Fibroblast of skin of left quadriceps (primary cell): ENCODE data around the gene SEMA4D.
A peak's percentile ranks its signal among the peaks of the same experiment; 100 is the strongest.

Experiments used
- DNase-seq, 2 experiments: peaks; one replicate each; pipeline ENCODE4 v3.0.0-alpha.2; 2013; ENCODE audit warnings: low read depth in 2 of 2

The SEMA4D gene

DNA sequence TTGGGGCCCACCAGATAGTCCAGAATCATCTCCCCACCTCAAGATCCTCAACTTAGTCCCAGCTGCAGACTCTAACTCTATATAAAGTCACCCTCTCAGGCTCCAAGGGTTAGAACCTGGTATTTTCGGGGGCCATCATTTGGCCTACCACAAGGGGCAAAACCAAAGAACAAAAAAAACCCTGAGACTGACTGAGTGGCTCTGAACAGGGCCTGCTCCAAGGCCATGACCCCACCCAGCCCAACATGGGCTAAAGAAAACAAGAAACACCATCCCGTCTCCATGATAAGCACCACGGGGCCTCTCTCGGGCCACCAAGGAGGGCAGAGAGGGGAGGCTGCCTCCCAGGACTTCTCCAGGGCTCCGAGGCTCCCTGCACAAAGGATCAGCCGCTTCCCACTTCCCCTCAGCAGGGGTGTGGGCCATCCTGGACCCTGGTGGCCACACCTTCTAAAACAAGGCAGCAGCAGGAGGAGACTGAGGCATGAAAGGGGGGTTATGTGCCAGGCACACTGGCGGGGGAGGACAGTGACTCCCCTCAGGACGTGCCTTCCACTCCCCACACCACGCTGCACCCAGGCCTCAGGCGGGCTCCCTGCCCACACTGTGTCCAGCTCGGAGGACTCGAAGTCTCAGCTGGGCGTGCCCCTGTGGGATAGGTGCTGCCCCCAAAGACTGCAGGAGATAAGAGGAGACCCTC is 51.5 kb downstream of the SEMA4D start:
- no peak for DNase-seq

DNA sequence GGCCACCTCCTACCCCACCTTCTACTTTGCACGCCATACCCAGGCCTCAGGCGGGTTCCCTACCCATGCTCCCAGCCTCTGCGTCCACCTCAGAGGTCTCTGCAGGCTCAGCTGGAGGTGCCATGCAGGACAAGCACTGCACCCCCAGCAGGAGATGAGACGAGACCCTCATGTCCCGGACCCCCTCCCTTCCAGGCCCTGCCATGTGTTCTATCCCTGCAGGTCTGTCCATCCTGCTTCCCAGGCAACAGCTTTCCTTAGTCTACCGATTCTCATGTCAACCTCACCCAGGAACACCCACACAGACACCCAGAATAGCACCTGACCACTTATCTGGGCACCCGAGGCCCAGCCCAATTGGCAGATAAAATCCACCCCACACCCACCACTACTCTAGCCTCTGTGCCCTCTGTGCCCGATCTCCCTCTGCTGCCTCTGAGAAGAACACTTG is 52.1 kb downstream of the SEMA4D start:
- no peak for DNase-seq

DNA sequence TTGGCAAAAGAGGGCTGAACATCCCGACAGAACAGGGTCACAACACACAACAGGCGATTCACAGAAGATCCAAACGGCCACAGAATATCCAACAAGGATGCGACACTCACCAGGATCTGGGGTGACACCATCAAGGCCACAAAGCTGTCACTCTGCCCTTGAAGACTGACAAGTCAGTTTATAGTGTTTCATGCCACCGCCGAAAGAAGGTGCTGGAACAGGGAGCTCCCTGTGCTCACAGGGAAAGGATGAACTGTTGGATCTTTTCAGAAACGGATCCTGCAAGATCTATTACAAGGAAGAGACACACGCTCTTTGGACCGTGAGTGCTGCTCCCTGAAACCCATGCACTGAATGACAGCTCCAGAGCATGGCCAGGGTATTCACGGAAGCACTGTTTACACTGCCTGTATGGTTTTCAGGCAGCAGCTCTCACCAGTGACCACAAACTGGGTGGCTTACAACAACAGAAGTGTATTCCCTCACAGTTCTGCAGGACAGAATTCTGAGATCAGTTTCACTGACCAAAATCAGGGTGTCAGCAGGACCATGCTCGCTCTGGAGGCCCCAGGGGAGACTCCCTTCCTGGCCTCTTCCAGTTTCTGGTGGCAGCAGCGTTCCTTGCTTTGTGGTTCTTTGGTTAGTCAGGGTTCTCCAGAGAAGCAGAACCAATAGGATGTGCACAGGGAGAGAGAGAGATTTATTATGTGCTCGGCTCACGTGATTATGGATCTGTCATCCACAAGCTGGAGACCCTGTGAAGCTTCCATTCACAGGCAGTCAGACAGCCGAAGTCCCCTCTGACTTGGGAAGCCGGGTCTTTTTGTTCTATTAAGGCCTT is 52.8 kb downstream of the SEMA4D start:
- no peak for DNase-seq

DNA sequence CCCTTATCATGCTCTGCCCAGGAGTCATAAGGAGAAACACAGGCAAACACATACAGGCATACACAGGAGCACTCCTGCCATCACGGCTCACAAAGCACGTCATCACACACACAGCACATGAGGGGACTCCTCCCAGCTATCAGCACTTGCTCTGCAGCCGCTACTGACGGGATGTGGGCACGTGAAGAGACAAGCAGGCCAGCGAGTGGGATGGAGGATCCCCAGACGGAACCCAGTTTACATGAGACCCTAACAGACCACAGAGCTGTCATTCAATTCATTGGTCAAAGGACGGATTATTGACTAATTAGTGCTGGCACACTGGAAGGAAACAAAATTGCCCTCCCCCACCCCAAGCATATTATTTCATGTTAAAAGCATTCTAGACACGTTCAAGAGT is 53.6 kb downstream of the SEMA4D start:
- no peak for DNase-seq

DNA sequence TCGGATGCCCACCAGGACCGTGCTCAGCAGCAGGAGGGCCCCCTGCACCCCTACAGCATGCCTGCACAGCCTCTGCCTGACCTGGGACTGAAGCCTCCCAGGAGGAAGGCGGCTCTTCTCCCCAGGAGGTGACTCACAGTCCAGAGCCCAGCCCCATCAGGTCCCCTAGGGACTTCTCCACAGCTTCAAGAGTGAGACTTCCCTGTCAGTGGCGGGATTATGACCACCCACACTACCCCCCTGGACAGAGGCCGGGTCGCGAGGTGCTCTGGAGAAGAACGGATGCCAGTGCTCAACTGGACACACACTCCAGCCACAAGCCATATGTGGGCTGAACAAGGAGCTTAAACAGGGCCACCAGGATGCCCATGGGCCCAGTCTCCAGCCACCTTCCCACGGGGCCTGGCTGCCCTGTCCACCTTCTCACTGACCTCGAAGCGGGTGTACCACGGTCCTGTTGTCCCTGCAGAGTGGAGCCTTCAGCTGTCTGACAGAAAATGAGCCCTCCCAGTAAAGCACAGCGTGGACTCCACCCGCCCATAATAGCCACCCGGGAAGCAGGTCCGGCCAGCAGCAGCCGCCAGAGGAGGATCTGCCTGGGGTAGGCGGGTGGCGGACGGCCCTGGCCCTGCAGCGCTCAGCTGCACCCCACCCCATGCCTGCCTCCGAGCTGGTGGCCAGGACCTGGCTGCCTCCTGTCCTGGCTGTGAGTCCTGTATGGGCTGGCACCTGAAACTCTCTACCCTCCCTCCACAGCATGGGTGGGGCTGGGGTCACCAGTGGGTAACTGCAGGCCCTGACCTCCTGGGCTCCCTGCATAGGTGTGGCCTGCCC is 54.7 kb downstream of the SEMA4D start:
- DNase-seq, result peak in 1 of 2 experiments; percentile 23

DNA sequence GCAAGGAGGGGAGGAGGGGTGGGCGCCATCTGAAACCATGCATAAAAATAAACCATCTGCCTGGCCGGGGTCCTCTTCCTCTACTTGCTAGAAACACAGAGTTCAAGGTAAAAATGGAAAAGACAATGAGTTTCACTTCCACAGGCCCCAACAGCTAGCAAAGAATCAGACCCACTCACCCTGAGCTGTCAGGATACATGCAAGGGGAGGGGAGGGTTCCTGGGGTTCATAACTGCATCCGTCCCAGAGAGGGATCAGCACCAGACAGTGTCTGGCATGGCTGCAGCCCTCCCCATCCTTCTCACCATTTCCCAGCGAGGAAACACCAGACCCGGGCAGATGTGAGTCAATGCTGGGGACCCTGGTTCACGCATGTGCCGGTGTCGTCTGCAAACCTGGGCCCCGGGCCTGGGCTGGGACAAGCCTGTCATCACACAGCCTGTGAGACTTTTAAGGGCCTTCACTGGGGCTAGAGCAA is 55.4 kb downstream of the SEMA4D start:
- no peak for DNase-seq

DNA sequence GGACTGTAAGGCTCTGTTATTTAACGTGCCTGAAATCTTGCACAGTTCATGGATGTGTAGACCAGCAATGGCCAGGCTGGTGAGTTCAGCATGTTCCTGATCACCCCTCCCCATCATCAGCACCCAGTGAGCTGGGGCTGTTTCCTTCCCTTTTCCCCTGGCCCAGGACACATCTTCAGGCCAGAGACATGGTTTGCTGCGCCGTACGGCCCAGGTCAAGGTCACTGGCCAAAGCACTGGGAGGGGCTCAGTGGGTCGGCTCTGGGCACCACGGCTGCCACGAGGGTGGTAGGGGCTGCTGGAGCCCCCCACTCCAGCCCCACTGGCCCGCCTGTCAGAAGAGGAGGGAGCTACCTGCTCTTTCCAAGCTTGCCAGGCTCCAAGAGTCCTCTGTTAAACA is 55.9 kb downstream of the SEMA4D start:
- DNase-seq, result no peak

DNA sequence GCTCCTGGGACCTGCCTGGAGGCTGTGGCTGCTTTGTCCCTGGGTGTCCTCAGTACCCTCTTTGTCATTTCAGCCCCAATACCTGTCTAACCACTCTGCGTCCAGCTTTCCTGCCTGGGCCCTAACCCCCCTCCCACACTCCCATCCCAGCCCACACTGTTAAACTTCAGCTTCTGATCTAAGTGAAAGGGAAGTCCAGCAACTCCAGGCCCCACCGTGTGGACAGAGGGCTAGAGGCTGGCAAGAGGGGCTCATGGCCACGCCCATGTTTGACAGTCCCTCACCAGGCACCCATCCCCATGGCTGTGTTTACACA is 56.3 kb downstream of the SEMA4D start:
- DNase-seq, result no peak

DNA sequence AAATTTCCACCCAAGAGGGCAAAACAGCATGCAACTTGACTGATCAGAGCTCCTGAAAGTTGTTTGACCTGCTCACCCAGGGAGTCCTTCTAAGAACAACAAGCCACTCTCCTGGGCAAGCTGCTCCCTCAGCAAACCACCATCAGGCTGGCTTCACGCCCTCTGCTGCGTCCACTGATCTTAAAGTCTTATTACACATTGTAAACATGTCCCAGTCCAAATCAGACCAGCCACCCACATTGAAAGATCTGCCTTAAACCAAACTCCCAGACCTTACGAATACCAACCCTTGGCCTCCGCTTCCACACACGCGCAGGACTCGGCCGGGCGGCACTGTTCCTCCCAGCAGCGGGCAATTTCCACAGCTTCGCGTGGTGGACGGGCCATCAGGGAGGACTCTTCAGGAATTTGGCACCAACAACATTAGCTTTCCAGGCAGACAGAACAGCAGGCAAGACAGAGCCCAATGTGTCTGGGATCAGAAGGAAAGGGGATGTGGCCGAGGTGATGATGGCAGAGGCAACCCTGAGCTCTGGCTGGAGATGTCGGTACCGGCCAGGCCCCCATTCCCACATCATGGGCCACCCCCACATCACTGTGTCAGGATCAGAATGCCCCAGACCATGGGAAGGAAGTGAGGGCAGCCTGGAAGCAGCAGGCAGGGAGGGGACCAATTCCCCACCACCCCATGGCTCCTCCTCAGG is 56.8 kb downstream of the SEMA4D start:
- DNase-seq, result no peak

DNA sequence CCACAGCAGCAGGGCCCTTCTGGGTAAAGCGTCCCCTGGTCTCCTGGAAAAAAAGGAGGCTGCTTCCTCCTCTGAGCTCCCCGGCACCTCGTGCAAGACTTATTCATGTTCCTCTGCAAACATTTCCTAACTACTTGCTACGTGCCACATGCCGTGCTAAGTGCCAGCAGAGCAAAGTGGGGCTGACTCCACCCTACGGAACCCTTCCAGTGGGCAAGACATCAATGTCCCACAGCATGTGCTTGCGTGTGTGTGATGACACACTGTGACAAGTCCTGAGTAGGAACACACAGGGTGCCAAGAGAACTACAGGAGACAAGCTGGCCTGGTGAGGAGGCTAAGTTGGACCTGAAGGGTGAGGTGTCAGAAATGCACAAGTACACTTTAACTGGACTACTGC is 57.4 kb downstream of the SEMA4D start:
- no peak for DNase-seq

DNA sequence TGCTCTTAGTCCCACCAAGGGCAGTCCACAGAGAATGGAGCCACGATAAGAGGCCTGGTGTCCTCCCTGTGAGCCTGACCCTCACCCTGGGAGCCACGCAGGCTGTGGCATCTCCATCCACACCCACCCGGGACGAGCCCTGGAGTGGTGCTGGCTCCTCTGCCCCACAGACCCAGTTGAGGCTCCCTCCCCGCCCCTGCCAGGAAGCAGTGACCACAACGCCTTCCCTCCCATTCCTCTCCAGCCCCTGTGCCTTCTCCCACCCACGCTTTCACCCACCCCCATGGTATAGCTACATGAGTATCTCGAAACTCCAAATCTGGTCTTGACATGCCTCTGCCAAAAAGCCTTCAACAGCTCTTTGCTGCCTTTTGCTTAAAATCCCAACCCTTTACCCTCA is 57.9 kb downstream of the SEMA4D start:
- DNase-seq, result no peak

DNA sequence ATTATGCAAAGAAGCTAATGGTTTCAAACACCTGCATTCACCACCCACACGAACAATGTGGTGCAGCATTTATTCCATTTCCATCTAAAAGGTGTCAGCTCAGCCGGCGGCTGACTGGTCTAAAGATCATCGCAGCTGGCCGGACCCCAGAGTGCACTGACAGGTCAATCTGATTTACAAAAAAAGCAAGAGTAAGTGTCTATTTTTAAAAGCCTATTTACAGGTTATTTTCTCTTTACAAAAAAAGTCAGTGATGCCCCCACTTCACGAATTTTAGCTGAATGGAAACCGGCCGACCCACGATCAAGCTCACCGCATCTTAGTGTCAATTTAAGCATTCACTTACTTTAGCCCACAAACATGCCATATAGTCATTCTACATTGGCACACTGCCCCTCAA is 58.3 kb downstream of the SEMA4D start:
- no peak for DNase-seq

DNA sequence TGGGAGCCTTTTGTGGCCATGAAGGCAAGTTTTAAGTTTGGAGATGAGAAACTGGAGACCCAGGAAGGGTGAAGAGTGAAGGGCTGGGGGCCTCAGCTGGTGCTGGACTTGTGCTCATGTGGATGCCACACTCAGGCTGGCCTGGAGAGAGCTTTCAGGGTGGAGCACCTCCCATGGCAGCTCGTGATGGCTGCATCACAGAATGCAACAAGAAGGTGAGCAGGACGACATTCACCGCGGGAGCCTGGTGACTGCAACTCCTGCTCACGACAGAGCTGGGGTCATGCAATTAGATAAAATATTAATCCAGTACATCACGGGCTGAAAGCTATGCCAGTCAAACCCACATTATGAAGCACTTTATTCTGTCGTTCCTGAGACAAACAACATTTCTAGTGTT is 59.7 kb downstream of the SEMA4D start:
- DNase-seq, result no peak

DNA sequence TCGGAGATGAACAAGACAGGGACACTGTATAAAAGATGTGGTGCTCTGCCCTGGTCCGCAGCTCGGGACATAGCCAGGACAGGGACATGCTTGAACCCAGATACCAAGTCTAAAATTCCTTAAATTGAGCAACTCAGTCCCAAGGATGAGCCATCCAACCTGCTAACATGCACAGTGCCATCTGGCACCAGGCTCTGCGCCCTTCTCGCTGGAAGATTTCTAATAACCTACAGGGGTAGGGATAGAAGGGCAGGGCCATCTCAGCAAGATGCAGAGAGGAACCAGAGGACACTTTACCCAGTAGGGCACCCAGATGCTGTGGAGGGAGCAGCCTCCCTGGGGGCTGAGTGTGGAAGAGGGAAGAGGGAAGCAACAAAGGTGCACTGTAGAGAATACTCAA is 60.1 kb downstream of the SEMA4D start:
- no peak for DNase-seq

DNA sequence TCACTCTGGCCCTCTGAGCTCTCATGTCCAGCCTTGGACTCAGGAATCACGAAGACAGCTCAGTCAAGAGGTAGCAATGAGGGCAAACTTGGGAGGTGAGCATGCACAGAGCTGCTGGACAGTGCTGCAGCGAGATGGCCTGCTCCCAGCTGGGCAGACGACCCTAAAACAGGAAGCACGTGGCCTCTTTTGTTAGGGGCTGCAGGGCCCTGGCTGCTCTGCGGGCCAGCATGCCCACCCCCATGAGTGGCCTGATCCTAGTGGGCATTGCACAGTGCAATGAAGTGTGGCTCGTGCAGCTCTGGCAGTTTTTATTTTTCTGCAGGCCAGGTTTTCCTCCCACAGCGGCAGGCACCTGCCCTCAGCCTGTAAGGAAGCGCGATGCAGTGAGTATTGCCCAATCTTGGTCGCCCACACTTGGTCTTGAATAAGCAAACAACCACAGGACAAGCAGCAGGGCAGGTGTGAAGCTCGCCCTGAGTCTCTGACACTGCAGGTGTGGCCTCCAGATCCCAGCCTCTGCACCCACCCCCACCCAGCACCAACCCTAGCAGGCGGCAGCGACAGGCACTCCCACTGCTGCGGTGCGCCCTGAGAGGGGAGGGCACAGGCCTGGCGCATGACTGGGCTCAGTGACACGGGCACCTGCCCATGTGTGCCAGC is 60.8 kb downstream of the SEMA4D start:
- DNase-seq, result no peak

DNA sequence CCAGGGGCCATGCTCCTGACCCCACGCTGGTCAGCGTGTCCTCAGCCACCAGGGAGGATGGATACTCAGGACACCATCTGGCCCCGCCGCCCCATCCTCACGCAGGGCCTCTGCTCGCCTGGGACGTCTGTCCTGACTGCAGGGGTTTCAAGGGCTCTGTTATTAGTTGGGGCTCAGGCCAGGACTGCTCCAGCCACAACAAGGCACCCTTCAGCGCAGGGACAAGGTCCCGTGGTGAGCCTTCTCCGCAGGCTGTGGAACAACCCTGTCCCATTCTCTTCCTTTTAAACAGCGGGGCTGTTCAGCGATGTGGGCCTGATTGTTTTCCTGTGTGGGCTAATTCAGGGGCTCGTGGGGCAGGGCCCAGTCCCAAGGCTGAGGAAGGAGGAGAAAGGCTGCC is 61.6 kb downstream of the SEMA4D start:
- no peak for DNase-seq

DNA sequence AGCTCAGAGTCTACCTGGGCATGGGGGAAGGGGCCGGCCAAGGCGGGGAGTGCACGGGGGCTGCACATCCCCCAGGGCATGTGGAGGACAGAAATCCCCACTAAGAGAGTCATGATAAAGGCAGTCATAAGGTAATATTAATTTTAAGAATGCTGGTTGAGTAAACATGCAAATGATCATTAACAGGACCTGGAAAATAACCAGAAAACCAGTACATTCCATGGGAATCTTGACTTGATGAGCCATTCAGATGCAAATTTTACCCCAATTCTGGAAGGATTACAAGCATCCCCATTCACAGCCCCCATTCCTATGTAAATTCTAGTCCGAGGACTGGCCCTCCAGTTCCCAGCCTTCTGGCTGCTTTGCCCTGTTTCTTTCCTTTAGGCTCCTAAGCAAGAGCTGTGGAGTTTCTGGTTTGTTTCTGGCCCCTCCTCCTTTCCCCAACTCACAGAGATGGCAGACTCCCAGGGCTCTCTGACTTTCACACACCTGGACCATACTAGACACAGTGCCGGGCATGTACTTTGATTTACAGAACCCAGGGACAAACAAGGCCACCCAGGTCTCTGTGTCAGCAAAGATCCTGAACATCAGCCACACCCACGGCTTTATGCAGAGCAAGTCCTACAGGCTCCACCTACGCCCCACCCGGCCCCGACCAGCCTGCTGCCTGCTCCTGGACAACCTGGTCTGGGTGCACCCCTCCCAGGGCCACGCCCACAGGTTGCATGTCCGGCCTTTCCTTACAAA is 62.7 kb downstream of the SEMA4D start:
- DNase-seq, result no peak

DNA sequence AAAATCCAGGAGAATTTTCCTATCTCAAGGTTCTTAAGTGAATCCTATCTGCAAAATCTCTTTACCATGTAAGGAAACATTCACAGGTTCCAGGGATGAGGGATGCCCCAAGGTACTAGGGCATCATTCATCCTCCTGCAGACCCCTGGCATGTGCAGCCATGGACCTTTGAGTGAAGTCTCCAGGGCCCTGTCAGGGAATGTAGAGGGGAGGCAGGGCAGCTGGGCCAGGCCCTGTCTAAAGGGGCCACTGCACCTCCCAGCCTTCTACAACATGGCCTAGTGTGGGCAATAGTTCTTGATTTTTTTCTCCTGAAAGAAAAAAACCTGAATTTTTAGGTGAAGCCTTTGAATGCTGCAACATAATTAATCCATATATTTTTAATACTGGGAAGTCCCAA is 63.3 kb downstream of the SEMA4D start:
- no peak for DNase-seq

DNA sequence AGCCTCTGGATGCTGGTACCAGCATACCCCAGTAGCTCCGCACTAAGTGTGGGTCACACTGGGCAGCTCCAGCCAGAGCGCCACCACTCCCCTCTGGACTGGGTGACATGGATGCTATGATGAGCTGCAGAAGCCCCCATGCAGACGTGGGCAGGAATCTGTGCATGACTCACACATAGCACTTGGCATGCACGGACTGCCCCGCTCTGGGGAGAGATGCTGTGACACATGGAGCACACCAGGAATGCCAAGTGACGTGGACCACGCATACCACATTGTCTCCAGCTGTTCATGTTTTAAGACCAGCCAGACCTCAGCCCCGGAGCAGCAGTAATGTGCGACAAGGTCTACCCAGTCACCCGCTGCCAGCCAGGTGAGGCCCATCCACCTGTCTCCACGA is 64.1 kb downstream of the SEMA4D start:
- DNase-seq, result peak; percentile 34 to 50

DNA sequence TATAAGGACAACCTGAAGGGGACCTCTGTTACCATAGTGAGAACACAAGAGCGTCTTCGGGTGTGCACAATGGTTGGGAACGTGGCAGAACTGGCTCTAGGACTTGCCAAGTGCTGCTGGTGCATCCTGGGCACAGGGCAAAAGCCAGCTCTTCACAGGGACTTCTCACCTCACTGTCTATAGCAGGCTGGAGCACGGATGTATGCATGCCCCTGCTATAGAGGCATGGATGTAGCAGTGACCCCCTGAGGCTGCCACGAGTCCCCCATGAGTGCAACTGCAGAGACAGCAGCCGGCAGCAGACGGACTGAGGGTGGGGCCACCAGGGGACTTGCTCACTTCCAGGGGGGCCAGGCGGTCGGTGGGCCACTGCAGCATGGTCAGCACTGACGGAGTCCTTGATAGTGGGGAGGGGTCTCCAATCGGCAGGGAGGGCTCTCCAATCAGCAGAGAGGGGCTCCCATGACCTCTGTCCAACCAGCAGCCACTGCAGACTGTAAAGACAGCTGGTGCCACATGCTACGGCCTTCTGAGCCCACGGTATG is 64.9 kb downstream of the SEMA4D start:
- DNase-seq, result no peak
